H1 (cell line): Measurements from ENCODE around the gene CADM2. TPM values are rescaled to one million over a fixed set of nuclear protein-coding genes. Genes with fewer than 3 reads are reported as not detected.

Experiments
- CTCF ChIA-PET: fragments of 300-600 bp; sonication (Branson Sonifier 250); formaldehyde crosslinking; loops from one replicate; lab custom pipeline; 2021; ENCODE audit not compliant: partially characterized antibody; lab: Charles Lee
- POLR2A ChIA-PET: fragments of 300-600 bp; sonication (Branson Sonifier 250); formaldehyde crosslinking; loops from one replicate; lab custom pipeline; 2021; ENCODE audit warnings: inconsistent platforms; ENCODE audit not compliant: partially characterized antibody; lab: Charles Lee
- DNase-seq, 2 experiments: peaks; one replicate each; pipeline versions ENCODE4 v3.0.0 to v3.0.0-alpha.2; 2010 to 2022; ENCODE audit warnings: low spot score in 2 of 2, low read depth in 1 of 2, mixed read lengths in 1 of 2
- FAIRE-seq: peaks from 2 replicates; lab custom pipeline; 2011; peaks lifted over from hg19 to GRCh38; lab: Jason Lieb, UNC
- H2AFZ ChIP-seq: 2 replicates; pipeline ENCODE4 v1.8.1; 2012; ENCODE audit warnings: low read length, inconsistent platforms
- H2AK5ac ChIP-seq: 2 replicates; pipeline ENCODE4 v1.6.1; 2013; ENCODE audit warnings: low read depth, low read length
- H2BK120ac ChIP-seq: replicated peaks from 2 replicates; pipeline ENCODE3; 2013; ENCODE audit warnings: low read depth, low read length, inconsistent platforms
- H2BK12ac ChIP-seq: 2 replicates; pipeline ENCODE4 v1.6.1; 2013; ENCODE audit warnings: low read depth, low read length
- H2BK15ac ChIP-seq: 2 replicates; pipeline ENCODE4 v1.6.1; 2013; ENCODE audit warnings: low read length
- H2BK20ac ChIP-seq: 2 replicates; pipeline ENCODE4 v1.6.1; 2013; ENCODE audit warnings: low read length
- H2BK5ac ChIP-seq: 2 replicates; pipeline ENCODE4 v1.6.1; 2013; ENCODE audit warnings: low read depth, low read length
- H3K14ac ChIP-seq: 2 replicates; pipeline ENCODE4 v1.6.1; 2013; ENCODE audit warnings: inconsistent platforms; ENCODE audit not compliant: insufficient read length
- H3K18ac ChIP-seq: 2 replicates; pipeline ENCODE4 v1.6.1; 2013; ENCODE audit warnings: low read length; ENCODE audit errors: extremely low read depth
- H3K23ac ChIP-seq: 2 replicates; pipeline ENCODE4 v1.6.1; 2013; ENCODE audit warnings: inconsistent platforms; ENCODE audit not compliant: insufficient read length
- H3K23me2 ChIP-seq: 2 replicates; pipeline ENCODE4 v1.6.1; 2013; ENCODE audit warnings: low read depth, low read length
- H3K27ac ChIP-seq: 2 replicates; pipeline ENCODE4 v1.6.1; 2011; ENCODE audit warnings: low read depth, low read length, inconsistent platforms
- H3K27me3 ChIP-seq, 4 experiments: replicated peaks in 1 of 4; 1 replicate in 1 of 4; 2 replicates in 3 of 4; pipeline versions ENCODE4 v1.6.1 to v1.8.1; 2011 to 2013; ENCODE audit warnings: low read length in 3 of 4, mild to moderate bottlenecking in 3 of 4, inconsistent platforms in 2 of 4, mixed read lengths in 2 of 4, moderate library complexity in 1 of 4; ENCODE audit not compliant: control insufficient read depth in 3 of 4, insufficient read depth in 3 of 4; ENCODE audit errors: extremely low read depth in 1 of 4
- H3K36me3 ChIP-seq, 4 experiments: 2 replicates each; pipeline versions ENCODE4 v1.6.1 to v1.8.1; 2011 to 2013; ENCODE audit warnings: mild to moderate bottlenecking in 4 of 4, low read length in 3 of 4, moderate library complexity in 2 of 4, control low read depth in 1 of 4, inconsistent platforms in 1 of 4; ENCODE audit not compliant: insufficient read depth in 4 of 4, control insufficient read depth in 2 of 4
- H3K4ac ChIP-seq: replicated peaks from 2 replicates; pipeline ENCODE3; 2013; ENCODE audit warnings: low read length, low read depth, mixed read lengths, inconsistent platforms; ENCODE audit not compliant: insufficient read length
- H3K4me1 ChIP-seq, 4 experiments: replicated peaks in 1 of 4; 1 replicate in 1 of 4; 2 replicates in 3 of 4; pipeline versions ENCODE4 v1.6.1 to v1.8.1; 2011 to 2013; ENCODE audit warnings: low read length in 3 of 4, inconsistent platforms in 2 of 4, mixed read lengths in 1 of 4; ENCODE audit not compliant: insufficient read depth in 4 of 4, control insufficient read depth in 3 of 4
- H3K4me2 ChIP-seq, 2 experiments: 2 replicates each; pipeline versions ENCODE4 v1.6.1 to v1.8.1; 2011 to 2013; ENCODE audit warnings: low read depth in 2 of 2, low read length in 2 of 2, control low read depth in 1 of 2, inconsistent platforms in 1 of 2, mild to moderate bottlenecking in 1 of 2; ENCODE audit not compliant: insufficient read depth in 1 of 2
- H3K4me3 ChIP-seq, 4 experiments: fragments of 200-600, 300-600 bp in 1 of 4; sonication (generic), shearing (Covaris generic), sonication (Bioruptor Twin) in 1 of 4; 2 replicates each; pipeline versions ENCODE4 v1.5.1 to v1.8.1; 2011 to 2016; ENCODE audit warnings: low read length in 4 of 4, low read depth in 3 of 4, control low read depth in 2 of 4, inconsistent platforms in 2 of 4, mild to moderate bottlenecking in 2 of 4, mixed read lengths in 1 of 4, moderate library complexity in 1 of 4; ENCODE audit not compliant: insufficient read depth in 2 of 4; ENCODE audit errors: extremely low read depth in 1 of 4
- H3K56ac ChIP-seq: replicated peaks from 2 replicates; pipeline ENCODE3; 2013; ENCODE audit warnings: low read depth, mild to moderate bottlenecking, mixed read lengths, low read length, inconsistent platforms; ENCODE audit not compliant: insufficient read length
- H3K79me1 ChIP-seq: 2 replicates; pipeline ENCODE4 v1.6.1; 2013; ENCODE audit warnings: low read depth, low read length, control low read depth
- H3K79me2 ChIP-seq, 2 experiments: 2 replicates each; pipeline versions ENCODE4 v1.6.1 to v1.8.1; 2012 to 2013; ENCODE audit warnings: low read length in 2 of 2, mild to moderate bottlenecking in 2 of 2, inconsistent platforms in 1 of 2; ENCODE audit not compliant: insufficient read depth in 2 of 2, control insufficient read depth in 1 of 2
- H3K9ac ChIP-seq, 4 experiments: replicated peaks in 1 of 4; 1 replicate in 1 of 4; 2 replicates in 3 of 4; pipeline versions ENCODE4 v1.6.1 to v1.8.1; 2011 to 2013; ENCODE audit warnings: low read depth in 3 of 4, low read length in 3 of 4, control low read depth in 2 of 4, mild to moderate bottlenecking in 2 of 4, moderate library complexity in 2 of 4, inconsistent platforms in 1 of 4; ENCODE audit errors: extremely low read depth in 1 of 4
- H3K9me3 ChIP-seq, 2 experiments: 2 replicates each; pipeline versions ENCODE4 v1.6.1 to v1.8.1; 2012 to 2013; ENCODE audit warnings: mild to moderate bottlenecking in 2 of 2, moderate library complexity in 2 of 2, control low read depth in 1 of 2, inconsistent platforms in 1 of 2, low read depth in 1 of 2, low read length in 1 of 2, mixed read lengths in 1 of 2; ENCODE audit not compliant: insufficient read depth in 2 of 2
- H4K20me1 ChIP-seq, 2 experiments: replicated peaks in 1 of 2; 2 replicates each; pipeline versions ENCODE3 to v1.8.1; 2011 to 2013; ENCODE audit warnings: inconsistent platforms in 2 of 2, low read length in 2 of 2, mild to moderate bottlenecking in 1 of 2; ENCODE audit not compliant: insufficient read depth in 2 of 2, control insufficient read depth in 1 of 2
- H4K5ac ChIP-seq: 2 replicates; pipeline ENCODE4 v1.6.1; 2013; ENCODE audit warnings: low read length, low read depth, mixed read lengths, inconsistent platforms; ENCODE audit not compliant: insufficient read length
- H4K8ac ChIP-seq: 2 replicates; pipeline ENCODE4 v1.8.0; 2013; ENCODE audit warnings: mild to moderate bottlenecking, moderate library complexity, low read length, inconsistent platforms; ENCODE audit not compliant: insufficient read depth; ENCODE audit errors: extremely low read depth
- H4K91ac ChIP-seq: replicated peaks from 2 replicates; pipeline ENCODE3; 2013; ENCODE audit warnings: low read length, mixed read lengths, inconsistent platforms; ENCODE audit not compliant: insufficient read length
- KDM4A ChIP-seq: IDR thresholded peaks from one replicate; pipeline ENCODE4 v1.7.1; 2012; ENCODE audit warnings: low read depth, mild to moderate bottlenecking, moderate library complexity, low read length, inconsistent platforms; ENCODE audit not compliant: severe bottlenecking
- SP4 ChIP-seq: IDR thresholded peaks from 2 replicates; pipeline ENCODE4 v1.6.1; 2012; ENCODE audit warnings: low read length, inconsistent platforms
- polyA plus RNA-seq, 7 experiments: library from polyadenylated mRNA; depleted of rRNA in 3 of 7; stranded (reverse) in 5 of 7; unstranded in 2 of 7; fragments of >200 nt in 5 of 7; fragments of 200-250 nt in 2 of 7; gene quantifications; 1 replicate in 5 of 7; 2 replicates in 1 of 7; 4 replicates in 1 of 7; pipeline versions ENCODE4 v1.2.1 to v1.2.3, GENCODE V29; 2011 to 2013; ENCODE audit warnings: missing spikeins in 2 of 7, mixed read lengths in 2 of 7
- total RNA-seq: library from RNA; stranded (reverse); fragmentation: NEBNext Ultra II Directional; extraction: Animal tissue kit (Norgen Biotek cat#: 25700); gene quantifications from 2 replicates; pipeline ENCODE4 v1.2.1, GENCODE V29; 2021

CADM2 gene
- total and polyA plus RNA-seq, 2 of the 8 experiments (the other 6 are each of a cell fraction or from before 2014, with no cell fraction given): 14.9 to 20.9 TPM

DNA sequence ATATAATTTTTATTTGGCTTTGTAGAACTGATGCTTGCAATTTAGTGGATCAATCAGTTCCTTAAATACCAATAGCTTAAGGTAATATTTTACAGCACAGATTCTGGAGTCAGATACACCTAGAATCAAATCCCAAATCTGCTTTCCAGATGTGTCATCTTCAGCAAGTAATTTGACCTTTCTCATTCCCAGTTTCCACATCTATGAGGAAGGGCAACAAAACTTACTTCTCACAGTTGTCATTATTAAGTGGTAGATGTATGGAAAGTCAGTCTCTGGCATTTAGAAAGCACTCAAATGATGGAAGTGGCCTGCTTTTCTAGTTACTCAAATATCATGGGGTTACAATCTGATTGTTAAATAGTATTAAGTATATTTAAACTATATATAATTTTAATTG is 767.0 kb downstream of the CADM2 start:
- Histone ChIP-seq H3K36me3 (peaks cover 0 to 3% (median 0%) of the 10 kb centered on the region in 4 experiments; a peak in 1 of 8 replicates), H3K23ac (no peak overlapping the region), H4K91ac (no peak overlapping the region), H3K9ac (no peak overlapping the region), H3K23me2 (no peaks in the 10 kb centered on the region), H3K14ac (no peak overlapping the region), H2BK20ac (no peak overlapping the region), H3K79me1 (no peaks in the 10 kb centered on the region), H2AK5ac (no peak overlapping the region), H3K4me1 (no peaks in the 10 kb centered on the region), H4K8ac (no peak overlapping the region), H2BK5ac (no peak overlapping the region), H3K27me3 (no peaks in the 10 kb centered on the region), H3K4me2 (no peak overlapping the region), H3K56ac (no peak overlapping the region), H2AFZ (no peak overlapping the region), H3K4me3 (no peak overlapping the region), H3K18ac (no peak overlapping the region), H2BK15ac (no peak overlapping the region), H4K20me1 (no peaks in the 10 kb centered on the region), H3K9me3 (peaks cover 8 to 19% of the 10 kb centered on the region in 2 experiments), H3K27ac (no peak overlapping the region), H3K79me2 (no peaks in the 10 kb centered on the region), H2BK120ac (no peak overlapping the region), H4K5ac (no peak overlapping the region), H2BK12ac (no peak overlapping the region), H3K4ac (no peak overlapping the region)
- FAIRE-seq: no peak
- no peak for DNase-seq
- POLR2A ChIA-PET: no interaction called here
- CTCF ChIA-PET: no interaction called here
- TF ChIP-seq KDM4A (no peak), SP4 (no peak)
